Limb (tissue), 2 donors: ENCODE data around the gene IGF2.

ENCODE experiments used
- DNase-seq, 2 donors: peaks; one replicate each; pipeline ENCODE4 v3.0.0-alpha.2; 2016; ENCODE audit errors: extremely low spot score in 2 of 2

Gene IGF2

DNA sequence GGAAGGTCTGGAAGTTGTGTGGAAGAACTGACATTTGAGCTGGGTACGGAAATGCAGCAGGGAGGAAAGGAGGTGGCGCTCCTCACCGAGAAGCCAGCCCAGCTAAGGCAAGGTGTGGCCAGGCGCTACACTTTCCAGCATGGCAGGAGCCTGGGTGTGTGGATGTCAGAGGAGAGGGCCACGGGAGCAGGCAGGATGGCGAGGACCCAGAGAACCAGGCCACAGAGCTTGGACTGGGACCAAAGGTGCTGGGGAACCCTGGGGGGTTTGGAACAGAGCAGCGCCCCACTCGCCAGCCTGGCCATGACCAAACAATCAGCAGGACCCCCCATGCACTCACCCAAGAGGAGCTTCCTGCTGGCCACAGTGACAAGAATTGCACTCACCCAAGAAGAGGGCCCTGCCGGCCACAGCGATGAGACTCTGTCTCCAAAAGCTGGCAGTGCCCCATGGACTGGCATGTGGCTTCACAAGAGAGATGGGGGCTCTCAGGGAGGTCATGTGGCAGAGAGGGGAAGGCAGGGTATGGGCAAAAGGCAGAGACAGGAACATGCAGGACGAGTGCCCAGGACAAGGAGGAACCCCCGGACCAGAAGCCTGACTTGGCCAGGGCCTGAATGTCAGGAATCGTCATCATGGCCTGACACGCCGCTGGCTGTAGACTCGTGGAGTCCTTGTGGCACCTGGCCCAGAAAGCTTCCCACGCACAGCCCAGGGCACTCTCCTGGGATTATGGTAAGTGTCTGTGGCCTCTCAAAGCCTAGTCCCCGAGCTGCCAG, 45.4 kb downstream of the IGF2 start:
- DNase-seq, result no peak

DNA sequence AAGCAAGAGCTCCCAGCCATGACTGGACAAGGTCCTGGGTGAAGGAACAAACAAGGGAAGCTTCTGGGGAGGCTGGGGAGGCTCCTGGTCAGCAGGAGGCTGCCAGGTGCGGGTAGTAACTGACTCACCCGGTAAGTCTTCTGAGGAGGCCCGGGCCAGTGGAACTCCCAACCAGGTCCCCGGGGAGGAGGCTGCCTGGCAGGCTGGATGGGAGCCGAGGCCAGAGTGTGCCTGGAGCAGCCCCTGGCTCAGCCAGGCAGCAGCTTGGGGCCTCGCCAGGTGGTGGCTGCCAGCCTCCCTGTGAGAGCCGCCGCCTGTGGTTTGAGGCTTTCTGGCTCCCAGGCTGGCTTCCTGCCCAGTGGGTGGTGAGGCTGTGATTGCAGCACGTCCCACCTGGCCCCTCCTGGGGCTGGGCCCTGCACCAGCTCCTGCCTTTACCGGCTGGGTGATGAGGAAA, 46.2 kb downstream of the IGF2 start:
- DNase-seq, result peak in 1 of 2 donors; percentile 58

DNA sequence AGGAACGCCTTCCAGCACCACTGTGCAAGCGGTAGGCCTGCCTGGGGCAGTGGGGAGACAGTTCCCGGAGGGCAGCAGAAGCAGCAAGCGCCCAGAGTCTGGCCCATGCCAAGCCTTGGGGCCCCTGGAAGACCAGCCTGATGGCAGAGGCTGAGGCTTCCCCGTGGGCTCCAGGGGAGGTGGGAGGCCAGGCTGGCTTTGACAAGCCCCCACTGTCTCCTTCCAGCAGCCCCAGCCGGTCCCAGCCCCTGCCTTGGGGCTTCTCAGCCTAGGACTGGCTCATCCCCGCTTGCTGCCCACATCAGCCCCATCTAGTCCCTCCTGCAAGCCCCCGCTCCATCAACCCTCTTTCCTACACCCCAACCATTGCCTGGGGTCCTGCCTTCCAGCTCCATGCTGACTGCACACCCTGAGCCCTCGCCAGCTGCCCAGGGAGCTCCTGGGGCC, 46.7 kb downstream of the IGF2 start:
- no peak for DNase-seq

DNA sequence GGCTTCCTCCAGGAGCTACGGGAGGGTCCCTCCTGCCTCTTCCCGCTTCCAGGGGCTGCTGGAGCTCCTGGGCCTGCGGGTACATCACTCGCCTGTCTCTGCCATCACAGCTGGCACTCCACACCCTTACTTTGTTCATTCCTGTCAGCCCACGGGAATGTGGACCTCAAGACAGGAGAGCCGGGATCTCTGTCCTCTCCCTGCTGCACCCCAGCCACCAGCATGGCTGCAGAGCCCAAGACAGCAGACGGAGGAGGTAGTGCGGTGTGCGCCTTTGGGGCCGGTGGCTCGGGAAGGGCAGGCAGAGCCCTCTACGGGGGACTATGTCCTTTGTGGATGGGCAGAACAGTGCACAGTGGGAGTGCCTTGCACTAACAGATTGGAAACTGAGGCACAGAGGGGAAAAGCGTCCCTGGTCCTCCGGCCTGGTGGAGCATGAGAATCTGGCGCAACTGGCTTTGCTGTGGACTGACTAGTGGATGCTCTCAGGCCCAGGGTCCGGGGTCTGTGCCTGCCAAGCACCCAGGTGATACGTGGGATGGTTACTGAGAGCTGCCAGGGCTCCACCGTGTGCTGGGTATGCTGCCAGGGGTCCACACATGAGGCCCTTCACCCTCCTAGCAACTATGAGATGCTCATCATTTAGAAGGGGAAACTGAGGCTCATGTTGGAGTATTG, 47.3 kb downstream of the IGF2 start:
- DNase-seq, result no peak

DNA sequence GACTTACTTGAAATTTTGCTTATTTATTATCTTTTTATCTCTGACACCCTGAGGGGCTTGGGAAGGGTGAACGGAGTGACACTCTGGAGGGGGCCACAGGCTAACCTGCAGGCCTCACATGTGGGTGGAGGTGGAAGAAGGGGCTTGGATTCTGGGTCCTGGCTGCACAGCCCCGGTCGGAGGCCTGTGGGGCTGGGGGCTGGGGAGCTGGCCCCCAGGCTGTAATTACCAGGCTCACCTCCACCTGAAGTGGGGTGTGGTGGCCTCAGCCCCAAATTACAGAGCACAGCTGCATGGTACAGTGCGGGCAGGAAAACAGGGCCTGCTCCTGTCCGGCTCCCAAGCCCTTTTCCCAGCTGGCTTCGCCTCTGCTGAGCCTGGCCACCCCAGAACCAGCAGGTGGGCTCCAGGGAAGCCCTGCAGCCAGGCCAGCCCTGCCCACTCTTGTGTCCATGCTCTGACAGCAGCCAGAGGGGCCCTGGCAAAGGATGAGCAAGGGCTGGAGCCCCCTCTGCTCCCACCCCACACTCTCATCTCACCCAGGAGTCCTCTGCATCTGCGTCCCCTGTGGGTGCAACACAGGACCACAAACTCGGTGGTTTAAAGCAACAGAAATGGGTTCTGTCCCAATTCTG, 48.0 kb downstream of the IGF2 start:
- no peak for DNase-seq

DNA sequence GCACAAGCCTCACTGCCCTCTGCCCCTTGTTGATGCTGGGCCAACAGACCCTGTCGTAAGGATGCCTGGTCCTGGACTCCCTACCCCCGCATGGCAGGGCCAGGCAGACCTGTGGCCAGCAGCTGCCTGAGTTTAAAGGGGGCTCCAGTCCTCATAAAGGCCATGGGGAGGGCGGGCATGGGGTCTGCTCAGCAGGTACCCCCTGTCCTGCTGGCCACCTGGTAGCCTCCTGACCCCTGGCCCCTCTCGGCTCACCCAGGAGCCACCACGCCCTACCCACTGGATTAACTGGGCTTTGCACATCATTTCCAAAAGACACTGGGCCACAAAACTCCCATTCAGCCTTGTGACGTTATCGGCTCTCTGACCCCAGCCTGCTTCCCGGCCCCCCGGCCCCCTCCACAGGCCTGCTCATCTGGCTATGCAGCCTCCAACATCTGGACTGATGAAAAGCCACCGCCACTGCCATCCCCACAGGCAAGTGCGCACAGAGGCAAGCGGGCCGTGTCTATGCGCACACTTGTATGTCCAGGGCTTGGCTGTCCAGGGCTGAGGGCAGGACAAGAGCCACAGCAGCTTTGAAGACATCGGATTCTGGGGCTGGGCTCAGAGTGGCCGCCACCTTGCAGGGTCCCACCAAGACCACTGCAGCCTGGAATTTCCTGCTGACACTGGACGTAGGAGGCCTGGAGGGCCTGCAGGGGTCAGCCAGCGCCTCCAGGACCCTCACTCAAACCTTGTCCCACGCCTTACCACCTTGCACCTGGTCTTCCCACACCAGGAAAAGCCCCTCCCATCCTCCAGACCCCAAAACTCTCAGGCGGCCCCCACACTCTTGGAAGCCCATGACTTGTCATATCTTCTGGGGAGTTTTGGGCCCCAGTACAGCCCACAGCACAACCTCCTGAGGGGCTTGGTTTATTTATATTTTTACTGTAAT, 48.7 kb downstream of the IGF2 start:
- DNase-seq, result no peak

DNA sequence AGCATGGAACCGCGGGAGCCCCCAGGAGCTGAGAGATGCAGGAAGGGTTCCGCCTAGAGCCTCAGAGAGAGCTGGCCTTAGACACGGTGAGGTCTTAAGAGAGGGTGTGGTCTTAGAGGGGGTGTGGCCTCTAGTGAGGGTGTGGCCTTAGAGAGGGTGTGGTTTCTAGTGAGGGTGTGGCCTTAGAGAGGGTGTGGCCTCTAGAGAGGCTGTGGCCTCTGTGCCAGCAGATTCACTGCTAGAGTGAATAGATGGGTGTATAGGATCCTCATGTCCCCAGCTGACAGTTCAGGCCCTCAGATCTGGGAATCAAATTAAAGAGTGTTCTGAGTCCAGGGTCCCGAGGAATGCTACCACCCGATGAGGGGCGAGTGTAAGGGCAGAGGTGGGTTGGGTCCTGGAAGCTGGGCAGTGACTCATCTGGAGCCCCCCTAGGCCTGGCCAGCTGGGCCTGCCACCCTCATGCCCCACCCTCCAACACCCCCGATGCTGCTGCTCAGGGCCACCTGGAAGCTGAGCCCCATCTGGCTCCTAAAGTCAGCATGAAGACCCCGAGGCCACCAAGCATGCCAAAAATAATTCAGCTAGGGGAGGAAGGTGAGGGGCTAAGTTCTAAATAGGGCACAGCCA, 49.5 kb downstream of the IGF2 start:
- DNase-seq, result no peak

DNA sequence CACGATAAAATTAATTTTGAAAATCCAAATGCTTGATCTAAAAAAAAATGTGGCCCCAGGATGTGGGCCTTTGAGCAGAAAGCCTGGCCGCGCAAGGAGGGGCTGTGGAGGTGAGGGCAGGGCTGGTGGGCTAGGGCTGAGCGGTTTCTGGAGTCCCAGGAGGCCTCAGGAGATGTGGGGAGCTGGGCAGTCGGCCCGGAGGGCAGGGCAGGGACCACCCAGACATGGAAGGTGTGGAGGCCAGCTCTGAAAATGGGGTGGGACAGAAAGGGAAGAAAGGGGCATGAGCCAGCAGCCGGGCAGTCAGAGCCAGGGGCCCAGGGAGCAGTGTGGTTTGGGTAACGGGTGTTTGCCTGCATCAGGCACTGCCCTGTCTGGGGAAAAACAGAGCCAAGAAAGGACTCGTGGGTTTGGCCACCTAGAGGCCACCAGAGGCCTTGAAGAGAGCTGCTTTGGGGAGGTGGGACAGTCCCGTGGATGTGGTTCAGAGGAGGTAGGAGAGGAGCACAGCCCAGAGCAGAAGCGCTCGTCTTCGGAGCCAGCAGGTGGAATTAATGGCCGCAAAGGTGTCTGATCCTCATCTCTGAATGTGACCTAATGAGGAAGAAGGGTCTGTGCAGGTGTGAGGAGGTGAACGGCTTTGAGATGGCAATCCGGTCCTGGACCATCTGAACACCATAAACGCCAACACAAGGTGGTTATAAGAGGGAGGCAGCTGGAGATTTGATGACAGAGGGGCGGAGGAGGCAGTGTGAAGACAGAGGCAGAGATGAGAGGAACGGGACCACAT, 50.2 kb downstream of the IGF2 start:
- no peak for DNase-seq

DNA sequence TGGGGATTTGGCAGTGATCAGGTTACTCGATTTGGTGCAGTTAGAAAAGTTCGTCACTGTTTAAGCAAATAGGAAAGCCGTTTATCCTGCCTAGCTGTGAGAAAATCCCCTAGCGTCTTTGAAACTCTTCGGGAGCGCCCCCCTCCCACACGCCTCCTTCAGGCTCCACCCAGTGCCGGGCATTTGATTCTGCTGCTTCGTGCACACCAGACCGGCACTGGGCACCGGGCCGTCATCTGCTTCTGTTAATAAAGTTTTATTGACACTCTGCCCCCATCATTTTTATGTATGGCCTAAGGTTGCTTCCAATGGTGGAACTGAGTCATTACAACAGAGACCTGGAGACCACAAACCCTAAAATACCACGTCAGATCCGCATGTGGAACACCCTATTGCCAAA, 50.9 kb downstream of the IGF2 start:
- no peak for DNase-seq

DNA sequence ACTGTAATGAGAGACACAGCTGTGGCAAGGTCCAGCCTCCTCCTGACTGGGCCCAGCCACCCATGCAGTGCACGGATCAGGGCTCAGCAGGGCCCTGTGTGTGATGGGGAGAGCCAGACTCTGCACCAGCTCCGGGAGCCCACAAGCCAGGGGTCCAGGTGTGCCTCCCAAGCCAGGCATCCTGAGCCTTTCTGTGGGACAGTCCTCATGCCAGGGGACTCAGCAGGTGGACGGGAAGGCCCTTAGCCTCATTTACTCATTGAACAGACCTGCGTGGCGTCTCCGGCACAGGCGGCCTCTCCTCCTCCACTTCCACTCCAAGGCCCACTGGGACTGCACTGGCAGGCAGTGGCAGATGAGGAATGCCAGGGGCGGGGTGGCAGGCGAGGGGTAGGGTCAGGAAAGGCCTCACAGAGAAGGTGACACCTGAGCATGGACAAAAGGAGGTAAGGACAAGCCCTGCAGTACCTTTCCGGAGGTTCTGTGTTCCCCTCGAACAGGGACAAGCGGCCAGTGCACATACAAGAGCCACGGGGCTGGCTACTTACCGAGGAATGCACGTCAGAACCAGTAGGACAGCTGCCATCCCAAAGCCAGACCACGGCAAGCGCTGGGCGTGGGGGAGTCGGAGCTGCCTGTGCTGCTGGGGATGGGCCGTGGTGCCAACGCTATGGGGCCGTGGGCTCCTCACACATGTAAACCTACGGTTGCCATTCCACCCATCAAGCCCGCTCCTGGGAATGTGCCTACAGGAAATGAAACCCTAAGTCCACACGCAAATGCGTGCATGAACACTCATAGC, 52.7 kb downstream of the IGF2 start:
- no peak for DNase-seq

DNA sequence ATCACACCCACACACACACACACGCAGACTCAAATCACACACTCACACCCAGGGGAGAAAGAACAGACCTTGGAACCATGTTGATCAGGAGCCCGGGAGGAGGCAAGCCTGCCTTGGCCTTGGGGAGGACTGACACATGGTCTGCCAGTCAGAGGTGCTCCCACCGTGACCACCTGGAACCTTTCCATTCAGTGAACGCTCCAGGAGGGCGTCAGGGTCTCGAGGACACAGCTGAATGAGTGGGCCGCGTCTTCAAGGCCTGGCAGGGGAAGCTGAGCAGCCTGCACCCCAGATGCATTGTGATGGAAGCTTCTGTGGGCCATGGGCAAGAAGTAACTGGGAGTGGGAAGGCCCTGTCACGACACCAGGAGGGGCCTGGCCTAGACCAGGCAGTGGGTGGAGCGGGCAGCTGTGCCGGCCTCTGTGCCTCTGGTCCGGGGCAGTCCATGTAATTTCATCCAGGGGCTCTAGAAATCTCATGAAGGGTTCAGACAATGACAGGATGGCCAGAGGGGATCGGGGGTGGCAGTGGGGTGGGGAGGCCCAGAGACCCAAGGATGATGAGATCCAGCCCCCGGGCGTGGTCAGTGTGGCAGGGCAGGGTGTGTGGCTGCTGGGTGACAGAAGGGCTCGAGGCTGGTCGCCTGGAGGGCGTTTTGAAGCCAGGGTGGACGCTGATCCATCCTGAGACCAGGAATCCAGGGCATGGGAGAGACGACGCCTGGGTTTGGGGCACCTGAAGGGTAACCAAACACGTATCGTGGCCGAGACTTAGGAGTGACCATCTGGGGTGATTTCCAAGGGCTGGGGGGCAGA, 53.7 kb downstream of the IGF2 start:
- DNase-seq, result no peak

DNA sequence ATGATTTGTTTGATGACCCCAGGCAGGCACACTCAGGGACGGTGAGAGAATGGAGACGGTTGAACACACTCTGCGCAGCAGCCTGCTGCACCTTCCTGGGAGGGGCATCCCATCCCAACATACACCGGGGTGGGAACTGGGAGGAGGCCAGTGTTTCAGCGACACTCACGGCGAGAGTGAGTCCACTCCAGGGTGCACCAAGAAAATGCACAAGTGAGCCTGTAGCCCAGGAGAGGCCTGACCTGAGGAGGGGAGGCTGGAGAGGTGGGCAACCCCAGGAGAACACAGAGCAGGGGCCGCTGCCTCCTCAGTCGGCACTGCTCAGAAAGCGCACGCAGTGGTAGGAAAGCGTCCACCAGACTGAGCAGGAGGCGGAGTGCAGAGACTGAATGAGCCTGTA, 54.5 kb downstream of the IGF2 start:
- DNase-seq, result no peak
